GM21423 (cell line): ENCODE data around the gene IFIT2.
"Not testable (repeated sequence)": the region's sequence is repeated elsewhere in the genome, so short reads cannot be mapped to it uniquely, and the experiment has no call there.

ENCODE experiments used
- ATAC-seq: cut with Tn5 transposase; IDR thresholded peaks from one replicate; pipeline ENCODE4 v1.9.1; 2021; ENCODE audit warnings: mild to moderate bottlenecking, moderate library complexity; ENCODE audit not compliant: unreplicated experiment

The IFIT2 gene

GRCh38 chr10:89306434-89307268, 4.8 kb downstream of the IFIT2 start:
- no peak for ATAC-seq

GRCh38 chr10:89307269-89307577, 5.4 kb downstream of the IFIT2 start:
- no peak for ATAC-seq

DNA sequence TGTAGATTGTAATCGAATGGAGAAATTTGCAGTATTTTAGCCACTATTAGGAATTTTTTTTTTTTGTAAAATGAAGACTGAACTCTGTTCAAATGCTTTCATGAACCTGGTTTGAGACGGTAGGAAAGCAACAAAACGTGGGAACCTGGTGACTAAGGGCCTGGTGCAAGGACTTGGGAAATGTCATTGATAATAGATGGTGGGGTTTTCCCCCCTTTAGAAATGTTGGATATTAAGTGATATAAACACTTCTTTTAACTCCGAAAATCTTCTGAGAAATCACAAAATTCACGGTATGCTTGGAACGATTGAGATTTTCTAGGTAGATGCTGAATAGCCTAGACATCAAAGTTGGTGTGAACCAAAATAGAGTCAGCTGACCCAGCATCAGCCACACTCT, 6.4 kb downstream of the IFIT2 start:
- no peak for ATAC-seq

DNA sequence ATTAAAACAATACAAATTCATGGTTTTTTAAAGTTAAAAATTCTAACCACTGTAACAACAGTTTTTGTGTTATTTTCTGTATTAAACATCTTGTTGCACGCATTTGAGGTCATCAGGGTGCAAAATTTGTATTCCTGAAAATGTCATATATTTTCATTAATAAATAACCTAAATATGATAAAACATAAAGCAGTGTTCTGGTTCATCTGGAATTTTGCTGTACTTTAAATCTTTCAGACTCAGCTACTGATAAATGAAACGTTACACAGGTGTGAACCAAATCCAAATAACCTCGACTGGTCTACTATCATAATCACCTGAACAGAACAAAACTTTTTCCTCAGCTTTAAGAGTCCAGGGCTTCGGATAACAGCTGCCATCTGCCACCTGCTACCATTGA, 6.9 kb downstream of the IFIT2 start:
- no peak for ATAC-seq

GRCh38 chr10:89309156-89310055, 7.6 kb downstream of the IFIT2 start:
- ATAC-seq: no peak

DNA sequence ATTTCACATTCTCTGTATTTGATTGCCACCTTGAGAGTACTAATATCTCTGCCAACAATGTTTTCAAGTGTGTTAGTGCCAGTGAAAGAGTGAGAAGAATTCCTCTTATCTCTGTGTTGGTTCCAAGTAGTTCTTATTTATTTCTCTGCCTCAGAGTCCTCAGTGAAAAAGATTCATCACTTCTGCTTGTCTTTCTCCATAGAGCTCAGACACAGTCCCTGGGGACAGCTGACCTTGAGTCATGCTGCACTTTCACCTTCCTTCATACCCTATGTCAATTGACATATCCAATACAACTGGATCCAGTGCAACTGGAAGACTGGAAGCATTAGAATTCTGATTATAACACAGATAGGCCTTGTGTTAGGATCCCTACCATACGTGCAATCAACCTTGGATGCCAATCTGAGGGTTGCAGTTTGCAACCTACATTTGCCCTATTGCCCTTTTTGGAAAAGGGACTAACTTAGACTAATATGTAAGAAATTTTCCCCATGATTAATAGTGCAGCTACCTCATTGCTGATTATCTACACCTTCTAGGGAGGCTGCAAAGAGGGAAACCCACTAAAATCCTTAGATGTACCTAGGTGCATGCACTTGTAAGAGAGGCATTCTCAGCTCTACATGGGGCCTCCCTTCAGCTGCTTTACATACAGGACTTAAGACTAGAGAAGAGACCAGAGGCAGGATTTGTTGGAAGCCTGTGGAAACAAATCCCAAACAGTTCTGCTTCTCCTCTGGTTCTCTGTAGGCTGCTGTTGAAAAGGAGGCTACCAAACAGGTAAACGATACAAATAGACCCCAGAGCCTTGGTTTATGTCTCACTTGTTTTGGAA, 8.4 kb downstream of the IFIT2 start:
- ATAC-seq: no peak

GRCh38 chr10:89312973-89313372, 11.1 kb downstream of the IFIT2 start:
- no peak for ATAC-seq

- no peak for ATAC-seq
These were observed 12.8 kb downstream of the IFIT2 start for GRCh38 chr10:89314676-89315075.

GRCh38 chr10:89318047-89318446, 16.2 kb downstream of the IFIT2 start:
- not testable (repeated sequence) for ATAC-seq

DNA sequence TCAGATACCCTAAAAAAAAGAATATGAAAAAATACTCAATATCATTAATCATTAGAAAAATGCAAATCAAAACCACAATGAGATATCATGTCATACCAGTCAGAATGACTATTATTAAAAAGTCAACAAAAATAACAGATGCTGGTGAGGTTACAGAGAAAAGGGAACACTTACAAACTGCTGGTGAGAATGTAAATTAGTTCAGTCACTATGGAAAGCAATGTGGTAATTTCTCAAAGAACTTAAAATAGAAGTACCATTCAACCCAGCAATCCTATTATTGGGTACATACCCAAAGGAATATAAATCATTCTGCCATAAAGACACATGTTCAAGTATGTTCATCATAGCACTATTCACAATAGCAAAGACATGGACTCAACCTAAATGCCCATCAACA, 23.2 kb downstream of the IFIT2 start:
- not testable (repeated sequence) for ATAC-seq

GRCh38 chr10:89325856-89326255, 24.0 kb downstream of the IFIT2 start:
- not testable (repeated sequence) for ATAC-seq

DNA sequence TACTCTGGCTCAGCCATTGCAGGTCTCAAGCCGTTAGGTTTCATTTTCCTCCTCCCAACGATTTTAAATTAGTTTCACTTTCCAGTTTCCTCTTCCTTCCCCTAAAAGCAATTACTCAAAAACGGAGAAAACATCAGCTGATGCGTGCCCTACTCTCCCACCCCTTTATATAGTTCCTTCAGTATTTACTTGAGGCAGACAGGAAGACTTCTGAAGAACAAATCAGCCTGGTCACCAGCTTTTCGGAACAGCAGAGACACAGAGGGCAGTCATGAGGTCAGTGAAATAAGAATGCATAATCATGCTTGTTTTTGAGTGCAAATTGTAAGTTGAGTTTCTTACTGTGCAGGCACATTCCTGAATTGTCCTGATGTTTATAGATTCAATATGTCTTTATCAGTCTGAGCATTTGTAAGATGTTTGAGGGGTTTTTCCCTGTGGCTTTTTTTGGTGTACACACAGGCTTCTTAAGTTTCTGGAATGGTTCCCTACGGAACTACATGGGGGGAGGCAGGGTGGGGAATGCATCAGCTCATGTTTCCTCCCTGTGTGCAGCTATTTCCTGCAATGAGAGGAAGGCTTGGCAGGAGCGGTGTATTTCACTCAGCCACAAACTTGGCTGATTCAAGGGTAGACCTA, 26.1 kb downstream of the IFIT2 start, which contains the start of gene IFIT3:
IFIT3 (plus strand) TSS at position 195 of the 639 bp plus-strand sequence; CDS start at position 272, 77 bp downstream.
- no peak for ATAC-seq

GRCh38 chr10:89329151-89329550, 27.3 kb downstream of the IFIT2 start:
- no peak for ATAC-seq

DNA sequence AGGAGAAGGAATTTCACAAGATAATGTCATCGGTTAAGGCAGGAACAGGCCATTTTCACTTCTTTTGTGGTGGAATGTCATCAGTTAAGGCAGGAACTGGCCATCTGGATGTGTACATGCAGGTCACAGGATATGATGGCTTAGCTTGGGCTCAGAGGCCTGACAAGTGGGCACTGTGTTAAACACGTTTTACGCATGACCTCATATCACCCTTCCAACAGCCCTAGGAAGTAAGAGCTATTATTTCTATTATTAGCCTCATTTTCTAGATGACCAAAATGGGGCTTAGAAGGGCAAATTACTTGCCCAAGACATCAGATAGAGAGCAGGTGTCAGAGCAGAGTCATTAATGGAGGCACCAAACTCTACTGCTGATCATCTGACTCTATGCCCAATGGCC, 28.2 kb downstream of the IFIT2 start:
- ATAC-seq: not testable (repeated sequence)

- ATAC-seq: no peak
These were observed 28.8 kb downstream of the IFIT2 start for GRCh38 chr10:89330537-89331212.

DNA sequence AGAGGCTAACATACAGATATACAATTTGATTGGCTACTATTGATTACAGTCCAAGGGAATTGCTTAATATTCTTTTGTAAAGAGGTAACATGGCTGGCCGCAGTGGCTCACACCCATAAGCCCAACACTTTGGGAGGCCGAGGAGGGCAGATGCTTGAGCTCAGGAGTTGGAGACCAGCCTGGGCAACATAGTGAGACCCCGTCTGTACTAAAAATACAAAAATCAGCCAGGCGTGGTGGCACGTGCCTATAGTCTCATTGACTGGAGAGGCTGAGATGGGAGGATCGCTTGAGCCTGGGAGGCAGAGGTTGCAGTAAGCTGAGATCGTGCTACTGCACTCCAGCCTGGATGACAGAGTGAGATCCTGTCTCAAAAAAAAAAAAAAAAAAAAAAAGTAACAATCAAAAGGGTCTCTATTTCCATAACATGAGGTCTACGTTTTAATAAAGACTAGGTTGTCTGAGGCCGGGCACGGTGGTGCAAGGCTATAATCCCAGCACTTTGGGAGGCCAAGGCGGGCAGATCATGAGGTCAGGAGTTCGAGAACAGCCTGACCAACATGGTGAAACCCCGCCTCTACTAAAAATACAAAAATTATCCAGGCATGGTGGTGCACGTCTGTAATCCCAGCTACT, 29.8 kb downstream of the IFIT2 start:
- ATAC-seq: not testable (repeated sequence)

- ATAC-seq: peak; percentile 43
These were observed 30.3 kb downstream of the IFIT2 start for GRCh38 chr10:89332123-89332633.

GRCh38 chr10:89335226-89335625, 33.4 kb downstream of the IFIT2 start:
- no peak for ATAC-seq

GRCh38 chr10:89336241-89336640, 34.4 kb downstream of the IFIT2 start:
- no peak for ATAC-seq
